ENCODE data around the gene RSPH6A.
A peak's percentile ranks its signal among the peaks of the same experiment; 100 is the strongest.

Gene RSPH6A

DNA sequence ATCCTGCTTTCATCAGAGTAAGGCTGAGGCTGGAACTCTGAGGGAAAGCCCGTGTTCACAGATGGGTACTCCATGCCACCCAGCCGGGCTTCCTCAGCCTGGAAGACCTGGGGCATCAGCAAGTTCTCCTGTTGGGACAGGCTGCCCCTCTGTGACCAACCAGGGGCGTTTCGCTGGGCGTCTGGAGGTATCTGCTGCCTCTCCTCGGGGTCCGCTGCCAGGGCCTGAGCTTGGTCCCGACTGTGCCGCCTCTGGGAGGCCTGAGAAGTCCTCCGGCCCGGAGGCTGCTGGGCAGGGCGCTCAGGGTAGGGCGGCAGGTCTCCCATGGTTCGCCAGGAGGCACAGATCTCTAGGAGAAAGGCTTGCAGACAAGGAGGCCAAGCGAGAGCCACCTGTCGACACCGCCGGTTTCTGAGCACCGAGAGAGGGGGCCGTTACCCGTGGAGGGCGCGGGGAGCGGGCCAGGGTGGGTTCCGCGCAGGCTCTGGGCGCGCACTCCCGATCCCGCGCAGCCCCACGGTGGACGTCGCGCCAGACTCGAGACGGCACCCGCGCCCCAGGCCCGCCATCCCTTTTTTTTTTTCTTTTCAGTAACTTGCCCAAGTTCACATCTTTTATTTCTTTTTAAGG is at the start of gene RSPH6A:
TSS of gene RSPH6A (minus strand) at position 458 of the 630 bp plus-strand sequence. CDS start at position 326, 132 bp downstream.
- no peak for DNase-seq

GRCh38 chr19:45864629-45865082 is 49.5 kb upstream of the RSPH6A start:
- no peak for DNase-seq

DNA sequence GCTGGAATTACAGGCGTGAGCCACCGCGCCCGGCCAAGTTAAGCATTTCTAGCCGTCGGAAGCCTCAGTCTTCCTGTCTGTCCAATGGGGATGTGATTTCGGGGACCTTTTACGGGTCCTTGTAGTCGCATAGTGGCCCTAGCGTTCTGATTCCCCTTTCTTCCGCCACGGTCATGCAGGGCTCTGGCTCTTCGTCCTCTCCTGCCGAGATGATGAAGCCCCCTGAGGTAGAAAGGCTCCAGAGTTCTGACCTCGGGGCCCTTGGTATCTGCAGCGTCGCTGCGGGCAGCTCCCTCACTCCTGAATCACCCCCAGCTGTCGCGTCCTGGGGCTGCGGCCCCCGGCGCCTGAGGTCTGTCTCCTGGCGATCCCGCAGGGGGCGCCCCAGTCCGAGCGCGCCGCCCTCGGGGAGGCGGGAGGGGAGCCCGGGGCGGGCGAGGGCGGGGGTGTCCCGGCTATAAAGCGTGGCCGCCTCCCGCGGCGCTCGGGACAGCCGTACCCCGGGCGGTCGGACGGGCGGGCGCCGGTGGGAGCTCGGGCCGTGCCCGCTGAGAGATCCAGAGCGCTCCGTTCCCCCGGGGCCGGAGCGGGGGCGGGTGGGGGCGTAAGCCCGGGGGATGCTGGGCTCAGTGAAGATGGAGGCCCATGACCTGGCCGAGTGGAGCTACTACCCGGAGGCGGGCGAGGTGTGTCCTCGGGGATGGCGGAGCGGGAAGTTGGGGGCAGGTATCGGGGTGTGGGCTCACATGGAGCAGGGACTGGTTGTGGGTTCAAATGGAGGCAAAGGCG is 48.9 kb upstream of the RSPH6A start, which contains the start of gene FOXA3:
TSS of gene FOXA3 (plus strand) at position 487 of the 789 bp plus-strand sequence. CDS start at position 618, 131 bp downstream.
- no peak for DNase-seq

DNA sequence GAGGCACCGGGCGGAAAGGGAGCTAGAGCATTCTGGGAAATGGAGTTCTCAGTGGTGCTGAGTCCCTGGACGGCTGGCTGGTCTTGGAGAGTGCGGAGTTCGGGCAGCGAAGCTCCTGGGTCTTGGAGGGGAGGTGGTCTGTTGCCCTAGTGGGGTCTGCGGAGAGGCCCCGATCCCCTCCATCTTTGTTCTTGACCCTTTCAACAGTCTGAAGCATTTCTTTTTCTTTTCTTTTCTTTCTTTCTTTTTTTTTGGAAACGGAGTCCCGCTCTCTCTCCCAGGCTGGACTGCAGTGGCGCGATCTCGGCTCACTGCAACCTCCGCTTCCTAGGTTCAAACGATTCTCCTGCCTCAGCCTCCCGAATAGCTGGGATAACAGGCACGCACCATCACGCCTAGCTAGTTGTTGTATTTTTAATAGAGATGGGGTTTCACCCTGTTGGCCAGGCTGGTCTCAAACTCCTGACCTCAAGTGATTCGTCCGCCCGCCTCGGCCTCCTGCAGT is 48.3 kb upstream of the RSPH6A start:
- no peak for DNase-seq

DNA sequence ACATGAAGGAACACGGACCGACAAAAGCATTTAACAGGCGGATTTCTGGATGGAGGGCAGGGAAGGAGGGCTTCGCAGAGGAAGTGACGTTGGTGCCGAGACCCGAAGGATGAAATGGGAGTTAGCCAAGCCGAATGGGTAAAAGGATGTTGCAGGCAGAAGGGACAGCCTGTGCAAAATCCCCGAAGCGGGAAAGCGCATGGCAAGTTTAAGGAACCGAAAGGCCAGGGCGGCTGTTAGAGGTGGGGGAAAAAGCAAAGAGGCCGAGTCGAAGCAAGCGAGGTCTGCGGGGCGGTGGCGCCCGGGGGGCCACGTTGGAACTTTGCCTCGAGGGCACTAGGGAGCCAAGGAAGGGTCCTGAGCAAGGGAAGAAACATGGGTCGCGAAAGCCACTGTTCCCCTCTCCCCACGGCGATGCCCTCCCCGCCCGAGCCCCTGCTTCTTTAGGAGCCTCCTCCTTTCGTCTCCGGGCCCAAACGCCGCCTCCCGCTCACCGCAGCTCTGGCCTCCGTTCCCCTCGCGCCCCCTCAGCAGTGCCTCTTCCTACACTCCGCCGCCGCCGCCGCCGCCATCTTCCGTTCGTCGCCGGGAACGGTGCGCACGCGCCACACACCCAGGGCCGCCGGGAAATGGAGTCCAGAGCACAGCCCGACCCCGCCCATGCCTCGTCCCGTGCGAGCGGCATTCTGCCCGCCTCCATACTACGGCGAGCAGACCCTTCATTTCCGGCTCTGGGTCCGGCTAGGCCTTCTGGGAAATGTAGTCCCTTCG is 47.6 kb upstream of the RSPH6A start, which contains the start of gene SYMPK:
TSS of gene SYMPK (minus strand) at position 584 of the 771 bp plus-strand sequence. CDS start 8,652 bp downstream, outside the sequence.
- DNase-seq = peak; percentile 97

- no peak for DNase-seq
Observed at GRCh38 chr19:45862271-45862563, 47.1 kb upstream of the RSPH6A start.

GRCh38 chr19:45860359-45861259 is 45.5 kb upstream of the RSPH6A start:
- DNase-seq = no peak

GRCh38 chr19:45854167-45854778 is 39.2 kb upstream of the RSPH6A start:
- no peak for DNase-seq

DNA sequence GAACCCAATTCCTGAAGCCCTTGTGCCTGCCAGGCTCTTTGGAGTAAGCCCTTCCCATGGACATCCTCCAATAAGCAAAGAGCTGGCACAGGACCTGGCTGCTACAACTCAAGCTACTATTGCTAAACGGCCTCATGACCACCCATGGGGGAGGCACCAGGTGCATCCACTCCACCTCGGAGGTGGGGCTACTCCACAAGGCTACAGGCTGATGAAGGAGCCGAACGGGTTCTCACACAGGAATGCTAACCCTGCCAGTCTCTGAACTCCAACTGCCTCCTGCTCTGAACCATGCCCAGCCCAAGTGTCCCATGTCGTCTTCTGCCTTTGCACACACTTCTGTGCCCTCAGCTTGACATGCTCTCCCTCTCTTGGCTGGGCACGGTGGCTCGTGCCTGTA is 37.9 kb upstream of the RSPH6A start:
- DNase-seq = no peak

GRCh38 chr19:45852145-45852750 is 37.1 kb upstream of the RSPH6A start:
- DNase-seq = no peak

- DNase-seq = no peak
Observed at GRCh38 chr19:45848922-45849321, 33.8 kb upstream of the RSPH6A start.

GRCh38 chr19:45847663-45848062 is 32.6 kb upstream of the RSPH6A start:
- no peak for DNase-seq

GRCh38 chr19:45842198-45842597 is 27.1 kb upstream of the RSPH6A start:
- no peak for DNase-seq

- no peak for DNase-seq
Observed at GRCh38 chr19:45834970-45835369, 19.9 kb upstream of the RSPH6A start.

- DNase-seq = no peak
Observed at GRCh38 chr19:45828945-45829344, 13.8 kb upstream of the RSPH6A start.

GRCh38 chr19:45828523-45828922 is 13.4 kb upstream of the RSPH6A start:
- no peak for DNase-seq

DNA sequence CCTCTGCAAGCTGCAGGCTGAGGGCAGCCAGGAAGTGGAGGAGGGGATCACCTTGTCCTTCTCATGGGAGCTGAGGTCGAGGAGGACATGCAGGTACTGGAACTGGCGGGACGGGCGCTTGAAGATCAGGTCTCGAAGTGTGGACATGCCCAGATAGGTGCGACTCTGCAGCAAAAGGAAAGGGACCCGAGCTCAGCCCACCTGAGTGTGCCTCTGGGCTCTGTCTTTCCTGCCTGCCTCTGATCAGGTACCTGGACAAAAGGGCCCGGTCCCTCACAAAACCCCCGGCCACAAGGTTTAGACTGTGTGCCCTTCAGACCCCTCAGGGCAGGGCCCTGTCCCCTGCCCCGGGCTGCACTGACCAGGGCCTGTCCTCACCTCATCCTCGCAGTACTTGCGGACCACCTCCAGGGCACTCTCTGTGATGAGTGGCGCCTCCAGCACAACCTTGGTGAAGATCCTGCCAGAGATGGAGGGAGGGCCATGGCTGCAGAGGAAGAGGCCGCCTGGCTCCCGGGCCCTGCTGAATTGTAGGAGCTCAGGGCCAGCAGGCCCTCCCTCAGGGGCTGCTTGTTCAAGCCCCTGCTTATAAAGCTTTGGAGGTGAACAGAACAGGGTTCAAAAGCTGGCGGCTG is 12.5 kb upstream of the RSPH6A start:
- DNase-seq = no peak

DNA sequence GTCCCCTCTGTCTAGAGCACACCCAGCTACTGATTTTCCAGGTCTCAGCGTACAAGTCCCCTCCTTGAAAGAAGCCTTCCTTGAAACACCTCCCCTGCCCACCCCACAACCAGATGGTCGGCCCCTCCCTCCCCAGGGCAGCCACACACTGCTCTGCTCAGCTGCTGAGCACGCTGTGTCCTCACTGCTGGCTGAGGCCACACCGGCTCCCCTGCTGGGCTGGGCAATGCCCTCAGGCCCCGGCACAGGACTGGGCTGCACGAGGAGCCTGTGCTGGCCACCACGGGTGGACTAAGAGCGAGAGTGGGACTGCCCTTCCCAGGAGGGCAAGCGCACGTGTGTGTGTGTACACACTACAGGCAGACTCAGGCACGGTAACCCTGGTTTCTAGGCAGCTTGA is 11.8 kb upstream of the RSPH6A start:
- DNase-seq = no peak

GRCh38 chr19:45825917-45826893 is 11.1 kb upstream of the RSPH6A start:
- DNase-seq = no peak

GRCh38 chr19:45825263-45825605 is 10.1 kb upstream of the RSPH6A start:
- no peak for DNase-seq
